Effector memory CD4-positive, alpha-beta T cell (primary cell): ENCODE results near the gene CHST7.

Experiments used
- DNase-seq, 3 donors: peaks; one replicate each; pipeline ENCODE4 v3.0.0-alpha.2; 2020
- H3K27ac ChIP-seq: 2 replicates; pipeline ENCODE4 v1.7.0; 2013; ENCODE audit warnings: mild to moderate bottlenecking, low read length, moderate library complexity; ENCODE audit not compliant: insufficient read depth, poor library complexity, severe bottlenecking
- H3K27me3 ChIP-seq: replicated peaks from 2 replicates; pipeline ENCODE4 v1.7.0; 2013; ENCODE audit warnings: mild to moderate bottlenecking, low read length; ENCODE audit not compliant: insufficient read depth, control insufficient read depth, poor library complexity, severe bottlenecking
- H3K36me3 ChIP-seq: 2 replicates; pipeline ENCODE4 v1.7.0; 2013; ENCODE audit warnings: mild to moderate bottlenecking, low read length, moderate library complexity; ENCODE audit not compliant: control insufficient read depth, insufficient read depth
- H3K4me1 ChIP-seq: 2 replicates; pipeline ENCODE4 v1.7.0; 2013; ENCODE audit warnings: low read length, mild to moderate bottlenecking; ENCODE audit not compliant: control insufficient read depth, insufficient read depth, poor library complexity, severe bottlenecking
- H3K4me3 ChIP-seq: 2 replicates; pipeline ENCODE4 v1.7.0; 2013; ENCODE audit warnings: low read length, low read depth, mild to moderate bottlenecking; ENCODE audit not compliant: insufficient read depth, poor library complexity, severe bottlenecking
- H3K9me3 ChIP-seq: 2 replicates; pipeline ENCODE4 v1.7.0; 2013; ENCODE audit warnings: mild to moderate bottlenecking, low read length, moderate library complexity; ENCODE audit not compliant: control insufficient read depth

CHST7 gene

DNA sequence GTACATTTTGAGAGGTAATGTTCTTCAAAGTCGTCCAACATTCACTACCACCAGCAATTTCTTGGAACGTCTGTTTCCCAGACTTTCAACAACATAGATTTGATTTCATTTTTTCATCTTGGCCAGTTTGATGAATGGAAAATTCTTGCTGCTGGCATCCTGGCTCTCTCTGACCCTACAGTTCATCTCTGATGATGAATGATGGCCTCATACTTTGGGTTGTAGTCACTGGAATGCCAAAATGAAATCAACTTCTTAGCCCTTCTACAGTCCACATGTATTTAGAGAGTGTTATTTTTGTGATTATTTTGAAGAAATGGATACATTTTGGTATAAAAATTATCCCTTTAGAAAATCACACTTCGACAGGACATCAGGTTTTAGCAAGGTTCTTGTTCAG is 8.8 kb downstream of the CHST7 start:
- DNase-seq = no peak
- Histone ChIP-seq H3K9me3 (no peaks in the 10 kb centered on the region), H3K27ac (no peak overlapping the region), H3K4me3 (no peak overlapping the region), H3K36me3 (no peaks in the 10 kb centered on the region), H3K4me1 (peaks cover 8% of the 10 kb centered on the region), H3K27me3 (no peaks in the 10 kb centered on the region)

DNA sequence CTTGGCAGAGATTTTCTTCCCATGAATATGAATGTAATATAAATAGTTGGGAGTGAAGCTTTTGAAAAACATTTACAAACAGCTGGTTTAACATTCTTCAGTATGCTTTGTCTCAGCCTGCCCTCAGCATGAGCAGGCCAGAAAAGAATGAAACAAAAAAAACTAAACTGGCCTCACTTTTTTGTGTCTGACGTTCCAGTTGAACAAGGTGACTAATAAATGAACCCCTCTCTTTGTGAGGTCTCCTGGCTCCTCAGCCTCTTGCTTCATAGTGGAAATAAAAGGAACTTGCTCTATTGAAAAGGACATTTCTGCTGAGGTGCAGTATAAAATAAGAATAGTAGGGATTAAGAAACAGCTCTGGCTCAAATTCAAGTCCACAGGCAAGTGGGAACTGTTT is 9.4 kb downstream of the CHST7 start:
- no peak overlapping the region for H3K4me3 ChIP-seq
- DNase-seq = no peak
- no peak overlapping the region for H3K27ac ChIP-seq
- no peaks in the 10 kb centered on the region for H3K36me3 ChIP-seq
- no peaks in the 10 kb centered on the region for H3K9me3 ChIP-seq
- peaks cover 8% of the 10 kb centered on the region for H3K4me1 ChIP-seq
- no peaks in the 10 kb centered on the region for H3K27me3 ChIP-seq

DNA sequence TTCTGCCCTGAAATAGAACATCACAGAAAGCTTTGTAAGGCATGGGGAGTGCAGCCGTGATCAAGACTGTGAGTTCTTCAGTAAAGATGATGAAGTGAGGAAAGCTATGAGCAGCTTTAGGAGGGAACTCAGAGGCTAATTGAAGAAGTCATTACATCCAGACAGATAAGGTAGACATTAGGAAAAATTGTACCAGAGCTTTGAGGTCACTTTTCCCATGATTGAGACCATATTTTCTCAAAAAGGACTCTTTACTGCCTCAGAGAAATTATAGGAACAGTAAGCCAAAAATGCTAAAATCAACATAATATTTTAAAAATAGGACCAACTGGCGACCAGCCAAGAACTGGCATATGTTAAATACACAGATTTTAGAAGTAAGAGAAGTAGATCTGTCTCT is 11.2 kb downstream of the CHST7 start:
- no peak for DNase-seq
- no peaks in the 10 kb centered on the region for H3K27me3 ChIP-seq
- no peaks in the 10 kb centered on the region for H3K4me1 ChIP-seq
- H3K36me3 ChIP-seq = no peaks in the 10 kb centered on the region
- no peak overlapping the region for H3K4me3 ChIP-seq
- no peaks in the 10 kb centered on the region for H3K9me3 ChIP-seq
- no peak overlapping the region for H3K27ac ChIP-seq

- Histone ChIP-seq H3K27me3 (no peaks in the 10 kb centered on the region), H3K36me3 (no peaks in the 10 kb centered on the region), H3K9me3 (no peaks in the 10 kb centered on the region), H3K4me1 (no peaks in the 10 kb centered on the region), H3K27ac (peak overlapping the region; percentile 51), H3K4me3 (no peak overlapping the region)
- DNase-seq = no peak
Observed at GRCh38 chrX:46587158-46587557, 13.6 kb downstream of the CHST7 start.

DNA sequence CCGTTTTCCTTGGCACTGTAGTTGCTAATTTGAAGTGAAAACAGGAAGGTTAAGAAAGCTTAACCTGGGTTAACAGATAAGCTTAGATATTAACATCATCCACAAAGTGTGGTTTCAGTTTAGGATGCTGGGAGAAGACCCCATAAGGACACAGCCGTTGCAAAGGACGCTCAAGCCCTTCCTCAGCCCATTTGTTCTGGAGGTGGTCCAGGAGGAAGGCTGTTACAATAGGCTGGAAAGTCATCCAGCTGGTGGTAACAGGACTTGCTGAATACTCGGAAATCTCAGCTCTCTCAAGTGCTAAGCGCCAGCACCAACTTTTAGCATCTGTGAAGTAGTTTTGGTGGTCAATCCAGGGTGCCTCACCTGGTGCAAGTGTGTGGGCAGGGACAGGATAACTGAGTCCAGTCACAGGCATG is 14.2 kb downstream of the CHST7 start:
- DNase-seq = no peak

GRCh38 chrX:46588263-46588662 is 14.7 kb downstream of the CHST7 start:
- Histone ChIP-seq H3K27ac (peak overlapping the region; percentile 51), H3K27me3 (no peaks in the 10 kb centered on the region), H3K36me3 (no peaks in the 10 kb centered on the region), H3K4me3 (peak overlapping the region; percentile 25), H3K9me3 (no peaks in the 10 kb centered on the region), H3K4me1 (no peaks in the 10 kb centered on the region)
- DNase-seq = peak in 1 of 3 donors; percentile 29

More for the DNA sequence above, 14.2 kb downstream of the CHST7 start:
- Histone ChIP-seq H3K4me1 (no peaks in the 10 kb centered on the region), H3K27ac (peak overlapping the region; percentile 51), H3K36me3 (no peaks in the 10 kb centered on the region), H3K27me3 (no peaks in the 10 kb centered on the region), H3K4me3 (peak overlapping the region; percentile 25), H3K9me3 (no peaks in the 10 kb centered on the region)

DNA sequence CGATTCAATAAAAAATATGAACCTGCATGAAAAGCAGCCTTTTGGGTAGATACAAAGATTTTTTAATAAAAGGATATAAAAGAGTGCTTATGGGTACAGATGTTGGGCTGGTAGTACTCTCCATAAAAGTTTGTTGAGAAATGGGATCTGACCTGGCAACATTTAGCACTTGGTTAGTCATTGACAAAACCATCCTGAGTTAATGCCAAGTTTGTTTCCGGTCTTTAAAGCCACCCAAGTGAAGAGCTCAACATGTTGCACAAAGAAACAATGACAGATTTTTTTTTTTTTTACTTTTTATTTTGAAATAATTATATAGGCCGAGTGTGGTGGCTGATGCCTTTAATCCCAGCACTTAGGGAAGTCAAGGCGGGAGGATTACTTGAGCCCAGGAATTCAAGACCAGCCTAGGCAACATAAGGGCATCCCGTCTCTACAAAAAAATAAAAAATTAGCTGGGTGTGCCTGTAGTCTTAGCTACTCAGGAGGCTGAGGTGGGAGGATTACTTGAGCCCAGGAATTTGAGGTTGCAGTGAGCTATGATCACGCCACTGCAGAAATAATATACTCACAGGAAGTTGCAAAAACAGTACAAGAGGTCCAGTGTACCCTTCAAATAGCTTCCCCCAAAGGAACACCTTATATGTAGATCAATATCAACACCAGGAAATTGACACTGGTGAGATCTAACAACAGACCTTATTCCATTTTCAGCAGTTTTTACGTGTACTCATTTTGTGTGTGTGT is 16.6 kb downstream of the CHST7 start:
- no peaks in the 10 kb centered on the region for H3K36me3 ChIP-seq
- no peaks in the 10 kb centered on the region for H3K9me3 ChIP-seq
- DNase-seq = no peak
- H3K4me3 ChIP-seq = no peak overlapping the region
- no peaks in the 10 kb centered on the region for H3K4me1 ChIP-seq
- H3K27me3 ChIP-seq = no peaks in the 10 kb centered on the region
- H3K27ac ChIP-seq = peak overlapping the region; percentile 18

GRCh38 chrX:46595084-46595483 is 21.5 kb downstream of the CHST7 start:
- no peaks in the 10 kb centered on the region for H3K4me1 ChIP-seq
- no peaks in the 10 kb centered on the region for H3K36me3 ChIP-seq
- no peak overlapping the region for H3K4me3 ChIP-seq
- H3K9me3 ChIP-seq = no peaks in the 10 kb centered on the region
- no peaks in the 10 kb centered on the region for H3K27me3 ChIP-seq
- DNase-seq = no peak
- H3K27ac ChIP-seq = no peak overlapping the region

- H3K27ac ChIP-seq = no peak overlapping the region
- no peak for DNase-seq
- H3K27me3 ChIP-seq = no peaks in the 10 kb centered on the region
- no peaks in the 10 kb centered on the region for H3K9me3 ChIP-seq
- H3K4me3 ChIP-seq = no peak overlapping the region
- no peaks in the 10 kb centered on the region for H3K36me3 ChIP-seq
- no peaks in the 10 kb centered on the region for H3K4me1 ChIP-seq
Observed at GRCh38 chrX:46597208-46597607, 23.6 kb downstream of the CHST7 start.

DNA sequence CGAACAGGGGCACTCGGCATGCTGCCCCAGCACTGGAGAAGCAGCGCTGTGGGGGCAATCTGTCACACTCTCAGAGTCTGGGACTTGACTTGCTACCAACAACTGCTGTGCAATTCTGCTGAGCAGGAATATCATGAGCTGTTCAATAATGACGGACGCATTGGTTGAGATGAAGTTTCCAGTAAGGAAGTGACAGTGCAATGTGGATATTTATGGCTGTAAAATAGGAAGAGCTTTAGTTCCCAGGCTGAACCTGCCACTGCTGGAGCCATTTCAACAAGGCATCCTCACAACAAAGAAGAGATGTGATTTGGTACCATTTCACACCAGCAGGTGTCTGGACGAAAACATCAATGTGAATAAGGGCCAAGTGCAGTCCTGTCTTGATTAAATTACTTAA is 24.2 kb downstream of the CHST7 start:
- Histone ChIP-seq H3K4me3 (no peak overlapping the region), H3K27ac (no peak overlapping the region), H3K9me3 (no peaks in the 10 kb centered on the region), H3K4me1 (no peaks in the 10 kb centered on the region), H3K27me3 (no peaks in the 10 kb centered on the region), H3K36me3 (no peaks in the 10 kb centered on the region)
- DNase-seq = no peak
